GM12864 (cell line): ENCODE measurements around the gene HYAL3.

Source experiments
- DNase-seq: peaks from one replicate; pipeline ENCODE4 v3.0.0-alpha.2; 2011; ENCODE audit warnings: low read depth
- H3K4me3 ChIP-seq: 2 replicates; pipeline ENCODE4 v1.5.1; 2011; ENCODE audit warnings: mild to moderate bottlenecking, low read depth, low read length, control low read depth
- TF ChIP-seq, protein P1 (sequence below): IDR thresholded peaks from 2 replicates; pipeline ENCODE4 v1.5.1; 2011; ENCODE audit warnings: low read depth, mild to moderate bottlenecking, moderate library complexity, low read length, control low read depth, inconsistent platforms; ENCODE audit errors: missing control alignments

The HYAL3 gene

DNA sequence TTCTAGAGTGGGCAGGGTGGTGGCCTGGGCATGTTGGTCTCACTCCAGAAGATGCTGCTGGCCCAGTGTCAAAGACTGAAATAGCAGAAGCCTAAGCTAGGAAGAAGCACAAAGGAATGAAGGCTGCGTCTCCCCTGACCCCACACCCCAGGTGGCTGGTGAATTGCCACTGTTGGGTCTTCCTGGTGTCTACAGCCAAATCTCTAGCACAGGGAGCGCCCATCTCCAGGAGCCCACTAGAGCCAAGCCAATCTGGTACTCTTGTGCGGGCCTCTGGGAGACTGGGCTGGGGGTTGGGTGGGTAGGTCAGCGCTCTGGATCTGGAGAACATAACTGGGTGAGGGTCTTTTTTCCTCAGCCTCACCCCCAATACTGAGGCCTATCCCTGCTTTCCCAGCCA is 27.9 kb upstream of the HYAL3 start:
- peak overlapping the region; percentile 89 for H3K4me3 ChIP-seq
- TF ChIP-seq, protein P1, sequence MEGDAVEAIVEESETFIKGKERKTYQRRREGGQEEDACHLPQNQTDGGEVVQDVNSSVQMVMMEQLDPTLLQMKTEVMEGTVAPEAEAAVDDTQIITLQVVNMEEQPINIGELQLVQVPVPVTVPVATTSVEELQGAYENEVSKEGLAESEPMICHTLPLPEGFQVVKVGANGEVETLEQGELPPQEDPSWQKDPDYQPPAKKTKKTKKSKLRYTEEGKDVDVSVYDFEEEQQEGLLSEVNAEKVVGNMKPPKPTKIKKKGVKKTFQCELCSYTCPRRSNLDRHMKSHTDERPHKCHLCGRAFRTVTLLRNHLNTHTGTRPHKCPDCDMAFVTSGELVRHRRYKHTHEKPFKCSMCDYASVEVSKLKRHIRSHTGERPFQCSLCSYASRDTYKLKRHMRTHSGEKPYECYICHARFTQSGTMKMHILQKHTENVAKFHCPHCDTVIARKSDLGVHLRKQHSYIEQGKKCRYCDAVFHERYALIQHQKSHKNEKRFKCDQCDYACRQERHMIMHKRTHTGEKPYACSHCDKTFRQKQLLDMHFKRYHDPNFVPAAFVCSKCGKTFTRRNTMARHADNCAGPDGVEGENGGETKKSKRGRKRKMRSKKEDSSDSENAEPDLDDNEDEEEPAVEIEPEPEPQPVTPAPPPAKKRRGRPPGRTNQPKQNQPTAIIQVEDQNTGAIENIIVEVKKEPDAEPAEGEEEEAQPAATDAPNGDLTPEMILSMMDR = no peak
- no peak for DNase-seq

DNA sequence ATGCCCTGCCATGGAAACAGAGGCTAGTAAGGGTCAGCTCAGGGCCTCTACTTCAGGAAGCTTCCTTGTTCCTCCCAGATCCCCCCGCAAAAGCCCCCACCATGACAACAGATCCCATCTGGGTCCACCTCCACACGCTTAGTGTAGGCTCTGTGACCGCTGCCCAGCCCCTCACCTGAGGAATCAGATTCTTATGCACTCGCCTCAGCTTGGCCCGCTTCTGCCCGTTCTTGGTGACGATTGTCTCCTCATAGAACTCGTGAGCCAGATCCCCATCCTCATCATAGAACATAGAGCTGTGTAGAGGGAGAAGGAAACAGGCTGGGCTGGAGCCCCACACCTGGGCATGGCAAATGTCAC is 27.0 kb upstream of the HYAL3 start:
- DNase-seq = no peak
- TF ChIP-seq, protein P1 = no peak
- H3K4me3 ChIP-seq = no peak overlapping the region

DNA sequence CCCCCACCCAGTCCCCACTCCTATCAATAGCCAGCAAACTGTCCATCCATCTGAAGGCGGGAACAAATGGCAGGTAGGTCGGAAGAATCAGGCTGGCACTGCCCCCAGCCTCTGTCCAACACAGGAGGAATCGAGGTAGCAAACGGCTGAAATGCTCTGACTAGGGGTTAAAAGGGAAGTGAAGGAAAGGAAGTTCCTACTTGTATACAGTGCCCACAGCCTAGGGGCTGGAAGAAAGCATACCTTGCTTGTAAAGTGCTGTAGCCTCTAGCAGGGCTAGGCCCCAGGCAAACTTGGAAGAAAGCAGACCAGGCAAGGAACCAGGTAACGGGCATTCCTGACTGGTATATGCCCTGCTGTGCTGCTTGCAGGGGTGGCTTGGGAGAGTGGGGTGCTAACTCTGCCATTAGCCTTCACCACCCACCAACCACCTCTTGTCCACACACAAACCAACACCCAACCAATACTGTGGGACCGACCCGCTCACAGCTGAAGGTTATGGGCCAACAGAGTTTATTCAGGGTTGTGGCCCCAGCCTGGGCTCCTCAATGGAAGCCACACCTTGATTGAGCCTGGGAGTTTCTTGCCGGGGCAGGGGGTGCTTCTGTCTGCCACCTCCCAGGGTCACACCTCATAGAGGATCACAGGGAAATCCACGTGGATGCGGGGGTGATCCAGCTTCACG is 26.4 kb upstream of the HYAL3 start:
- DNase-seq = no peak
- TF ChIP-seq, protein P1 = no peak
- H3K4me3 ChIP-seq = no peak overlapping the region

DNA sequence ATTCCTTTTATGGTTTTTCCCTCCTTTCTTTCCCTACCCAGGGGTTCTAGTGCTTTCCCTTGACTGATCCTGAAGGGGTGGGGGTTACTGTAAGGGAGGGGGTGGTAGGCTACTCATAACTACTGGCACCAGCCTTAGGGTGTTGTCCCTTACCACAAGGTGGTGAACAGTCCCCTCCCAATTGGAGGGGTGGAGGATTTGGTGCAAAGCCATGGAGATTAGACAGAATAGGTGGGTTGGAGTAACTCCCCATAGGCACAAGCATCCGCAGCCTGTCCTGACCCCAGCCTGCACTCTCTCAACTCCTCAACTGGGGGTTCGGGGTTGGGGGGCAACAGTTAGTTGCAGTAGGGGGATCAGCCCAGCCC is 25.9 kb upstream of the HYAL3 start:
- TF ChIP-seq, protein P1 = no peak
- no peak for DNase-seq
- H3K4me3 ChIP-seq = no peak overlapping the region

DNA sequence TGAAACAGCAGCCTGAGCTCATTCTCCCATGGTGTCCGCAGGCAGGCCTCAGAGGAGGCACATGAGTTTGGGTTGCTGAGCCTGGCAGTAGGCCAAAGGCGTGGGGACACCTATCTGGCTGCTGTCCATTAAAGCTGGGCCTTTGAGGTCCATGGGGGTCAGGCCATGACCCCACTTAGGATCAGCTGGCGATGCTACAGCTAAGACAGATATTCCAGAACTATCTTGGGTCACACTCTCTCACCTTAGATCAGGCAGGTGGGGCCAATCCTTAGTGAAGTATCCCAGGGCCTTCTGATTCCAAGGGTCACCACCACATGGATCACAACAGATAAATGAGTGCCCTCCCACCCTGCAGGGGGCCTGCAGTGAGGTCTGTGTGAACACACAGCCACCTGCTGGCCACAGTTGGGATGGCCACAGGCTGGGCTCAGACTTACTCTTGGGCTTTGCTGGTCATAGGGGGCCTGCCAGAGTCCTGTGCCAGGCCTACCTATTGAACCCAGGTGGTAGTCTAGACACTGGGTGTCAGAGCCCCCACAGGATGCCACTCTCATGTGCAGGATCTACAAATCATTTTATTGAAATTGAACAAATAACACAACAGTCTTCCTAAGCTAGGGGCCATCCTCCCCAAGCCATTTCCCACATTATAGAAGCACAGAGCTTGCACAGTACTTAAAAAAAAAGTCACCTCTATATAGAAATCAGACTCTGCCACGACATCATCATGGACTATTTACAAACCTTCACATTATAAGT is 25.3 kb upstream of the HYAL3 start:
- TF ChIP-seq, protein P1 = peak; percentile 81
- no peak for DNase-seq
- no peak overlapping the region for H3K4me3 ChIP-seq

DNA sequence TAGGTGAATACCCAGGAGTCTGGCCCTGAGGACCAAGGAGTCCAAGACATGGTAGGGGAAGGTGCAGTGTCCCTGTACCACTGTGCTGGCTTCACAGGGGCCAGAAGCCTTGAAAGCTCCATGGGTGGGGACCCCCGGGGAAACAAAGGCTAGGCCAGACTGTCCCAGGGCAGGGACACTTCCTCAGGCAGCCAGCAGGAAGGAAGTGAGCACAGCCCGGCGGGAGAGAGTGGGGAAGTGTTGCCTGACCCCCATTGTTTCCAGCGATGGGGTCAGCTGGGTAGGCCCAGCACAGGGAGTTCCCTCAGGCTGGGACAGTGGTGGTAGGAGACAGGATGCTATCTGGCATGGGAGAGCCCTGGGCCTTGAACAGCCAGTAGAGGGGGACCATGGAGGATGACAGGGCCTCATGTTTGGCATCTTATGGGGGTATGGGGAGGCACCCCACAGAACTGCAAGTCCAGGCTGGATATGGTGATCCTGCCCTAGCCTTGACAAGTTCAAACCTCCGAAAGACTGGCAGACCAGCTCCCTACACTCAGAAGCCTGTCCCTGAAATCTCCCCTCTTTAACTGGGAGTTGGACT is 24.5 kb upstream of the HYAL3 start:
- DNase-seq = no peak
- H3K4me3 ChIP-seq = no peak overlapping the region
- TF ChIP-seq, protein P1 = no peak
